ENCODE data around the gene INSR. TPM values are rescaled to one million over a fixed set of nuclear protein-coding genes. Genes with fewer than 3 reads are reported as not detected.

Gene INSR
- total RNA-seq, 4 donors from 2014 or later, result 38.9 to 101 (median 67.7) TPM

GRCh38 chr19:7307590-7308218 is 13.5 kb upstream of the INSR start:
- WGBS, 2 donors, result 91 to 93% methylated on average over 7 of the region's 7 CpGs
- intact Hi-C loops (cut with DNase I), result no loop called here
- no peak for DNase-seq
- Histone ChIP-seq H3K4me1 (no peaks in the 10 kb centered on the region), H3K36me3 (no peaks in the 10 kb centered on the region), H3K27me3 (no peaks in the 10 kb centered on the region), H3K27ac (no peak overlapping the region), H3K9me3 (no peaks in the 10 kb centered on the region), H3K4me3 (replicated peaks in 1 of 3) (no peak overlapping the region)
- TF ChIP-seq CTCF (IDR thresholded peaks at IDR 0.05), result no peak
- no peak for TF ChIP-seq POLR2A (IDR thresholded peaks at IDR 0.05)

GRCh38 chr19:7304200-7304599 is 10.0 kb upstream of the INSR start:
- H3K9me3 ChIP-seq, result no peaks in the 10 kb centered on the region
- WGBS, 2 donors, result 73 to 78% methylated on average over 9 of the region's 9 CpGs
- TF ChIP-seq CTCF (IDR thresholded peaks at IDR 0.05) (no peak), POLR2A (IDR thresholded peaks at IDR 0.05) (no peak)
- no peak overlapping the region for H3K4me3 ChIP-seq (replicated peaks in 1 of 3)
- H3K36me3 ChIP-seq, result no peaks in the 10 kb centered on the region
- no peaks in the 10 kb centered on the region for H3K4me1 ChIP-seq
- H3K27ac ChIP-seq, result no peak overlapping the region
- no peak for DNase-seq
- intact Hi-C loops (cut with DNase I), result no loop called here
- H3K27me3 ChIP-seq, result no peaks in the 10 kb centered on the region

- WGBS, 2 donors, result 86 to 89% methylated on average over 4 of the region's 4 CpGs
- intact Hi-C loops (cut with DNase I), result no loop called here
- H3K4me1 ChIP-seq, result no peaks in the 10 kb centered on the region
- H3K36me3 ChIP-seq, result no peaks in the 10 kb centered on the region
- no peak overlapping the region for H3K27ac ChIP-seq
- TF ChIP-seq CTCF (IDR thresholded peaks at IDR 0.05) (no peak), POLR2A (IDR thresholded peaks at IDR 0.05) (no peak)
- no peaks in the 10 kb centered on the region for H3K9me3 ChIP-seq
- no peak for DNase-seq
- no peaks in the 10 kb centered on the region for H3K27me3 ChIP-seq
- H3K4me3 ChIP-seq (replicated peaks in 1 of 3), result no peak overlapping the region
These were observed 9.3 kb upstream of the INSR start for GRCh38 chr19:7303470-7303869.

- Histone ChIP-seq H3K27ac (no peak overlapping the region), H3K4me3 (replicated peaks in 1 of 3) (no peak overlapping the region), H3K4me1 (no peaks in the 10 kb centered on the region), H3K27me3 (no peaks in the 10 kb centered on the region), H3K36me3 (no peaks in the 10 kb centered on the region), H3K9me3 (no peaks in the 10 kb centered on the region)
- WGBS, 2 donors, result 89% methylated on average over 5 of the region's 5 CpGs
- intact Hi-C loops (cut with DNase I), result no loop called here
- no peak for DNase-seq
- TF ChIP-seq POLR2A (IDR thresholded peaks at IDR 0.05) (no peak), CTCF (IDR thresholded peaks at IDR 0.05) (no peak)
These were observed 7.3 kb upstream of the INSR start for GRCh38 chr19:7301525-7301924.

- H3K27ac ChIP-seq, result no peak overlapping the region
- no peaks in the 10 kb centered on the region for H3K27me3 ChIP-seq
- WGBS, 2 donors, result 62 to 65% methylated on average over 7 of the region's 7 CpGs
- H3K4me3 ChIP-seq (replicated peaks in 1 of 3), result no peak overlapping the region
- no peak for DNase-seq
- TF ChIP-seq CTCF (IDR thresholded peaks at IDR 0.05) (no peak), POLR2A (IDR thresholded peaks at IDR 0.05) (no peak)
- peaks cover 8 to 11% of the 10 kb centered on the region in 2 donors for H3K4me1 ChIP-seq
- H3K36me3 ChIP-seq, result no peaks in the 10 kb centered on the region
- no peaks in the 10 kb centered on the region for H3K9me3 ChIP-seq
- intact Hi-C loops (cut with DNase I), result loop anchor here (5.0 kb wide), 1 partner anchor 145 kb away; no protein-coding TSS in a partner anchor
These were observed 3.5 kb upstream of the INSR start for GRCh38 chr19:7297742-7298141.

Data from thyroid gland (tissue), 4 donors.